Posterior vena cava (tissue), 2 donors: ENCODE measurements around the gene NCOA4. TPM values are rescaled to one million over a fixed set of nuclear protein-coding genes. Genes with fewer than 3 reads are reported as not detected.
"Not testable (repeated sequence)": the region's sequence is repeated elsewhere in the genome, so short reads cannot be mapped to it uniquely, and the experiment has no call there.

Source experiments
- DNase-seq: peaks from one replicate; pipeline ENCODE4 v3.0.0-alpha.2; 2020; ENCODE audit warnings: low spot score
- intact Hi-C, 2 donors: fragments of 100-400 bp; cut with DNase I; formaldehyde crosslinking; loops; one replicate each; pipeline versions ENCODE4 v1.14.1 to v1.14.2; 2022 to 2023
- total RNA-seq, 2 donors: library from RNA; stranded (reverse); fragmentation: NEBNext Ultra II Directional; extraction: Animal tissue kit (Norgen Biotek cat#: 25700); gene quantifications; one replicate each; pipeline ENCODE4 v1.2.1, GENCODE V29; 2021
- donor health status: DM: yes; HTN: yes; CAD: no.
- donor health status: DM: yes; HTN: yes; CAD: no.

NCOA4 gene
- total RNA-seq, 2 donors from 2014 or later: 99.0 to 123 TPM

DNA sequence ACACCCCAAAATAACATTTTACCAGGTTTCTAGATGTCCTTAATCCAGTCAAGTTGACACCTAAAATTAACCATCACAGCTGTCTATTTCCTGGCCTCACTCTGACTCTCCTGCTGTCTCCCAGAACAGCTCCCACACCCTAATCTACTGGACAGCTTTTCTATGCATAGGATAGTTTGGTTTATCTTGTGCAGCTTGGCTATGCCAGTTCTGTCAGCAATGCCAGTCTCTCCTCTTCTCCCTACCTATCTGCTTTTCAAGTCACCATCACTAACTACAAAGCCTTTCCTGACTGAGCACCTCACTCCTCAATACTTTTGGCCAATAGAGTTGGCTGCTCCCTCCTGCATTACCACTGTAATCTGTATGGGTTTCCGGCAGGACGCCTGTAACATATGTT is 5.0 kb downstream of the NCOA4 start:
- intact Hi-C loops: no loop called here
- no peak for DNase-seq

GRCh38 chr10:46024948-46025347 is 5.5 kb downstream of the NCOA4 start:
- intact Hi-C loops: no loop called here

DNA sequence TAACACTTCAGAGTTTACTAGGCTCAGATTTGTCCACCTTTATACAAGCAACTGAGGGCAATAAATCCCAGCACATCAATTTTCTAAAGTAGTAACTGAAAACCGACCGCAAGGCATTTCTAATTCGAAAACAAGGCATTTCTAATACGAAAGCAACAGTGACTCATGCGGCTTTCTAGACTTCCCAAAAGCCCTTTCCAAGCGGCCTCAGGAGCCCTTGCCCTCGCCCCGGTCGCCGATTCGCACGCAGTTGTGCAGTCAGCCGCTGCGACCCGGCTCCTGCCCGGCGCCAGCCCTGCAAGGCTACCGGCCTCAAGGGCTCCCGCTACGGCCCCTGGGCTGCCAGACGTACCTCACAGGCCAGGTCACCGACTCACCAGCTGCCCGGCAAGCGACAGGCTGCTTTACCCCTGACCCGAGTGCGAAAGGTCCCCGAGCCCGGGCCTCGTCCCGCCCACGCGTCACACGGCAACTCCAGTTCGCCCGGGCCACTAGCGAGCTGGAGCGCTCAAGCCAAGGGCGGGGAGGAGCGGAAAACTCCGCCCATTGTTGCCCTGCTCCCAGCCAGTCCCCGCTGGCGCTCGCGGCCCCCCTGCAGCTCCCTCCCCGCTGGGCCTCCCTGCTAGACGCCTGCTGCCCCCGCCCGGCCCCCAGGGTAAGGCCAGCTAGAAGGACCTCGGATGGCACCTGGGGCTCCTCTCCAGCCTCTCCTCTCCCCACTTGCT is 7.3 kb downstream of the NCOA4 start:
- peak; percentile 97 for DNase-seq
- intact Hi-C loops: no loop called here

More at GRCh38 chr10:46024948-46025347, 5.5 kb downstream of the NCOA4 start:
- DNase-seq: no peak

DNA sequence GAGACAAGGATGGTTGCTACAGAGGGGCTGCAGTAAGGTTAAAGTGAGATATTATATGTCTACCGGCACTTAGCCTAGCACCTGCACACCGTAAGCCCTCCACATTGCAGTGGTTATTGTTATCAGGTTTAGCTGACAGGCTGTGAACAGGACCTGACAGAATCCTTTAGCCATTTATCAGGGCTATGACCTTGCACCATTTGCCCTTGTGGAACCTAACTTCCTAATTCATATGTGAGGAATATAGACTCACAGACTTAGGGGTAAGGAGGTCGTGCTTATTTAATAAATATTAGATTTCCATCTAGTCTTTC is 10.1 kb downstream of the NCOA4 start:
- intact Hi-C loops: no loop called here
- no peak for DNase-seq

GRCh38 chr10:46019569-46020343 is 10.7 kb downstream of the NCOA4 start:
- intact Hi-C loops: no loop called here
- no peak for DNase-seq

GRCh38 chr10:46019177-46019528 is 11.3 kb downstream of the NCOA4 start:
- DNase-seq: no peak
- intact Hi-C loops: no loop called here

DNA sequence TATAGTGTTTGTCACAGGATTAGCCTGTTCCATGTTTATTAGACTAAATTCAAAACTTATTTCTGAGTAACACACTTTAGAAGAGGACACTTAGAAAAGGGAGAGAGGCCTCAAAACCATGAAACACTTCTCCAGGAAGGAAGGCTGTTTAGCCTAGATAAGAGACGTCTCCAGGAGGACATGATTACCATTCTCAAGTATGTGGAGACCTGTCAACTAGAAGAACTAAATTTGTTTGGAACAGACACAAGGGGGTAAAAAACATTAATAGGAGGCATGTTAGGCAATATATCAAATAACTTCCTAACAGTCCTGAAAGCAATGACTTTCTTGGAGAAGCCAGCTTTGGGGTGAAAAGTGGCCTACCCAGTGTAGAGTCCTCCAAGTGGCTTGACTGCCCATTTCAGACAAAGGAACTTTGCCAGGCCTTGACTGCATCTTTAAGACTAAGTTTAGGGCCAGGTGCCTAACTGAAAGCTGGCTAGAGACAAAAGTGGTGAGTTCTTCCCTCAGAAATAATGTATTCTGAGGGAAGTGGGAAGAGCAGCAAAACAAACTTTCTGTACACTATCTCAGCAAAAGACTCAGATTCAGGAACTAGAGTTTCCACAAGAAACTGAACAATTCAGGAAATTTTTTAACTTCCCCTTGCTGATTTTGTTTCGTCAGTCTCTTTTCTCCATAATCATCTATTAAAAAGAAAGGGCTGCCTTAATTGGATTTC is 11.8 kb downstream of the NCOA4 start:
- DNase-seq: no peak
- intact Hi-C loops: no loop called here

- intact Hi-C loops: no loop called here
- no peak for DNase-seq
These were observed 12.7 kb downstream of the NCOA4 start for GRCh38 chr10:46017733-46018132.

DNA sequence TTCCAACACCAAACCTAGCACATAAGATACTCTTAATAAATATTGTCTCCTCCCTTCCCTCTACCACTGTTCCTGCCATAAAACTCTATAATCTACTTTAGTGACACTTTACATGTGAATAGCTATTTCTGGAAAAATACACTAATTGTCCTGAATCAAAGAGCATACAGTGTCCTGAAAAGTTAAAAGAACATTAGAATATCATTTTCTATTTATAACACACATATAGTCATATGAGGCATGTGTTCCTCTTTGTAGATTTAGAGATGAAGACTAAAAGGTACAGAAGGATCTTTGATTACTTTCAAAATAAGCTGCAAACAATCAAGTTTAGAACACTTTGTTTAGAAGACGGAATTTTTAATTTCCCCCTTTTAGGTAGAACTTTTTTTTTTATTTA is 13.6 kb downstream of the NCOA4 start:
- DNase-seq: no peak
- intact Hi-C loops: no loop called here

DNA sequence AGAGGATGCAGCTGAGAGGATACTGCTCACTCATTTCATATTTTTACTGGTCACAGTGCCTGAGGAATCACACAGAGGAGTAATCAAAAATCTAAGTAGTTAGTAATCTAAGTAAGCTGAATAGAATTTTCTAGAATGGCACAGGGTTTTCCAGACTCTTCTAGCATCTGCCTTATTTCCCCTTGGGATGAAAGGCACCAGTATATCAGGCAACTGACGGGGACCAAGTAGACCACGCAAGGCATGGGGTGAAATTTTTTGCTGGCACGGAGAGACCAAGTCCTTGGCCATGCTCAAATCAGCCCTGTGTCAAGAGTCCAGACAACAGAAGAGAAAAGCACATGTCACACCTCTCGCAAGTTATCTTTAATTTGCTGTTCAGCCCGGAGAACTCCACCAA is 14.2 kb downstream of the NCOA4 start:
- intact Hi-C loops: no loop called here
- DNase-seq: no peak

DNA sequence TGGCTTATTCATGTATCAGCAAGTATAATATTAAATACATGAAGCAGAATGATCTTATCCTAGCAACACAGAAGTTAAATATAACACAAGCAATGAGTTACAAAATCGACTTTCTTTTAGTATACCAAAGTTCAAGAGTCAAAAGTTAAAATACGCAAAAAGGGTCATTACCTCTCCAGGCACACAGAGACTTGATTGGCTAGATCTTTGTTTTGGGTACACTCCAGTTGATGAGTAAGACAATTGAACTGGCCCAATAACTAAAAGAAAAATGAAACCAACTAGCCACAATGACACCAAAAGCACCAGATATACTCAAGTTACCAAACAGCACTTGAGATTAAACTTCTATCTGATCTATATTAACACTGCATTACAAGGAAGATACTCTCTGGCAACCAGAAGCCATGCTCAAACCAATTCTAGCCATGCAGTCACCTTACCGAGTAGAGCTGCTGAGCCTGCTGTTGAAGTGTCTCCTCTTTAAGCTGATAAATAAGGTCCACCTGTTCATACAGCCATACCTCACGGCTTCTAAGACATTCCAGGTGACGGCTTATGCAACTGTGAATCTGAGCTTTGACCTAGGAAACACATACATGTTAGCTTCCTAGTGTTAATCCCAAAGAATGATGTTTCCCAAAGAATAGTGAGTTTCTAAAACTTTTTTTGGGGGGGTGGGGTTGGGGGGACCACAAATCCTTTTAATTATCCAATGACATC is 15.6 kb downstream of the NCOA4 start:
- DNase-seq: no peak
- intact Hi-C loops: no loop called here

DNA sequence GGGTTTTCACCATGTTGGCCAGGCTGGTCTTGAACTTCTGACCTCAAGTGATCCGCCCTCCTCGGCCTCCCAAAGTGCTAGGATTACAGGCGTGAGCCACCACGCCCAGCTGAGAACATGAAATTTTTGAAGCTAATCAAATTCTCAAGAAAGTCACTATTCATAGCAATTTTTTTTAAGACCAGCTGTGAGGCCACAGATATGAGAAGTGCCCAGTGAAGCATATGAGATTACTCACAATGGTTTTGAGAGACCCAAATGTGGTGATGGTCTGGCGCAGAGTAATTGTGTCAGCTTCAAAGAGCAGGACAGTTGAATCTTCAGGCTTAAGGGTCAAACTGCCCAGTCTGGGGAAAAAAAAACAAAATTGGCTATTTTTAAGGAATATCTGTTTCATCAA is 16.2 kb downstream of the NCOA4 start:
- intact Hi-C loops: no loop called here
- DNase-seq: no peak

- intact Hi-C loops: no loop called here
- no peak for DNase-seq
These were observed 17.7 kb downstream of the NCOA4 start for GRCh38 chr10:46012746-46013145.

DNA sequence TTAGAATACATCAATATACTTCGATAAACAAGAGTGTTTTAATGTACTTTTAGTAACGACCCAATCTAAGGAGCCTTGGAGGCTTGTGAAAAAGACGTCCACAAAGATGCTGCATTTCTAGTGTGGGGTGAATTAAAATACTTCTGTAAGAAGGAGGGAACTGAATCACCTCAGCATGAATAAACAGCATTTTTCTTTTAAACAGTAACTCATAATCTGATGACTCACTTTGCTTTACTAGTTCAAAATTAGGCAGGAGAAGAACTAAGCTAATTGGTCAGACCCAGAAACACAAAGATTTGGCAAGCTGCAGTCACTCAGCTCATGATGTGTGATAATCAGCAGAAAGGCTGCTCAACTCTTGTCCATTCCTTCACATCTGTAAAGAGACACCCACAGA is 24.2 kb downstream of the NCOA4 start:
- intact Hi-C loops: no loop called here
- no peak for DNase-seq

- intact Hi-C loops: no loop called here
- no peak for DNase-seq
These were observed 25.0 kb downstream of the NCOA4 start for GRCh38 chr10:46005383-46005782.

DNA sequence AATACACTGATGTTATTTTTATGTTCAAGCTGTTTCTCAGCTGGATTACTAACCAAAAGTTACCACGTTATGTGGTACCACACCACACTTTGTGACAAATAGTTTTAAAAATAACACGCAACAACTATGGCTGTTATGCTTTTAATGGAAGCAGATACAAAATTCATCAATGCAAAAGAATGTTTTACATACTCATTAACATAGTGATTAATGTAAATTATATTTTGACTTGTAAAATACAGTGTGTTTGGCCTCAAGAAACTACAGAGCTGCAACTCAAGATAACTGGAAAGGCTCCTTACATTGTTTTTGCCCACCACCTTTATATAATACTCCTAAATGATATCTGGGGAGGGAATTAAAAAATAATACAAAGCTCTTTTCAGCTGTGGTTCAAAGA is 25.5 kb downstream of the NCOA4 start:
- intact Hi-C loops: no loop called here
- DNase-seq: no peak

GRCh38 chr10:46002916-46003693 is 27.3 kb downstream of the NCOA4 start:
- intact Hi-C loops: no loop called here
- DNase-seq: no peak

DNA sequence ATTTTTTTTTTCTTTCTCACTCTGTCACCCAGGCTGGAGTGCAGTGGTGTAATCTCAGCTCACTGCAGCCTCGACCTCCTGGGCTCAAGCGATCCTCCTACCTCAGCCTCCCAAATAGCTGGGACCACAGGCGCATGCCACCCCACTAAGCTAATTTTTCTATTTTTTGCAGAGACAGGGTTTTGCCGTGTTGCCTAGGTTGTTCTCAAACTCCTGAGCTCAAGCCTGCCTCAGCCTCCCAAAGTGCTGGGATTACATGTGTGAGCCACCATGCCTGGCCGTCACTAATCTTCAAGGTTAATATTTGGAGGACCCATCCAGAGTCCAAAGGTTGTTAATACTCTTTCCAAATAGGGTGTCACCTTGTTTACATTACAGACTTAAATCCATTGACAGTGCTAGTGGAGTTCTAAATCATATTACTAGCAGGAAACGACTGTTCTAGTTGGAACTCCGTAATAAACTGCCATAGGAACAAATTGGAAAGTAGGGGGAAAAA is 28.2 kb downstream of the NCOA4 start:
- intact Hi-C loops, DNase-seq: not testable (repeated sequence)

- DNase-seq: no peak
- intact Hi-C loops: no loop called here
These were observed 29.2 kb downstream of the NCOA4 start for GRCh38 chr10:46001187-46001756.
